H9 (cell line): ENCODE results near the gene NCK1. TPM values are rescaled to one million over a fixed set of nuclear protein-coding genes. Genes with fewer than 3 reads are reported as not detected.

Experiments used
- DNase-seq: peaks from one replicate; pipeline ENCODE4 v3.0.0-alpha.2; 2017
- H2AFZ ChIP-seq: one replicate; pipeline ENCODE4 v1.6.1; 2013; ENCODE audit warnings: mild to moderate bottlenecking, low read length, control low read depth, moderate library complexity
- H2AK5ac ChIP-seq: 2 replicates; pipeline ENCODE4 v1.6.1; 2013; ENCODE audit warnings: low read length, control low read depth, mixed read lengths; ENCODE audit not compliant: insufficient read length
- H2BK120ac ChIP-seq: one replicate; pipeline ENCODE4 v1.6.1; 2013; ENCODE audit warnings: low read depth, mild to moderate bottlenecking, low read length, control low read depth, inconsistent platforms; ENCODE audit not compliant: poor library complexity, severe bottlenecking
- H2BK12ac ChIP-seq: 2 replicates; pipeline ENCODE4 v1.6.1; 2013; ENCODE audit warnings: low read length, control low read depth, mixed read lengths, low read depth; ENCODE audit not compliant: insufficient read length
- H2BK15ac ChIP-seq: 2 replicates; pipeline ENCODE4 v1.6.1; 2013; ENCODE audit warnings: low read depth, low read length, control low read depth
- H2BK20ac ChIP-seq: one replicate; pipeline ENCODE4 v1.6.1; 2013; ENCODE audit warnings: low read depth, mild to moderate bottlenecking, low read length, control low read depth, inconsistent platforms; ENCODE audit not compliant: poor library complexity, severe bottlenecking
- H2BK5ac ChIP-seq: 2 replicates; pipeline ENCODE4 v1.6.1; 2013; ENCODE audit warnings: low read length, control low read depth, mixed read lengths; ENCODE audit not compliant: insufficient read length
- H3K14ac ChIP-seq: 2 replicates; pipeline ENCODE4 v1.6.1; 2013; ENCODE audit warnings: low read length, control low read depth; ENCODE audit not compliant: insufficient read depth
- H3K18ac ChIP-seq: 2 replicates; pipeline ENCODE4 v1.6.1; 2013; ENCODE audit warnings: low read depth, mild to moderate bottlenecking, mixed read lengths, low read length, control low read depth; ENCODE audit not compliant: insufficient read length
- H3K23ac ChIP-seq: 2 replicates; pipeline ENCODE4 v1.6.1; 2013; ENCODE audit warnings: low read length, control low read depth, mixed read lengths, low read depth; ENCODE audit not compliant: insufficient read length
- H3K23me2 ChIP-seq: 2 replicates; pipeline ENCODE4 v1.6.1; 2013; ENCODE audit warnings: low read depth, mild to moderate bottlenecking, mixed read lengths, low read length, control low read depth; ENCODE audit not compliant: insufficient read length, poor library complexity, severe bottlenecking
- H3K27ac ChIP-seq: 2 replicates; pipeline ENCODE4 v1.5.1; 2013; ENCODE audit warnings: low read length, control low read depth, mixed read lengths, low read depth; ENCODE audit not compliant: insufficient read length
- H3K27me3 ChIP-seq: 2 replicates; pipeline ENCODE4 v1.6.1; 2013; ENCODE audit warnings: low read length, control low read depth, inconsistent platforms; ENCODE audit not compliant: insufficient read depth
- H3K4ac ChIP-seq: 2 replicates; pipeline ENCODE4 v1.6.1; 2013; ENCODE audit warnings: low read depth, mild to moderate bottlenecking, control low read depth, inconsistent platforms, low read length, moderate library complexity
- H3K4me1 ChIP-seq: 2 replicates; pipeline ENCODE4 v1.6.1; 2013; ENCODE audit warnings: low read length, control low read depth, inconsistent platforms; ENCODE audit not compliant: insufficient read depth
- H3K4me2 ChIP-seq: 2 replicates; pipeline ENCODE4 v1.6.1; 2013; ENCODE audit warnings: low read length, control low read depth, mixed read lengths; ENCODE audit not compliant: insufficient read length, insufficient read depth
- H3K56ac ChIP-seq: 2 replicates; pipeline ENCODE4 v1.6.1; 2013; ENCODE audit warnings: low read depth, mild to moderate bottlenecking, mixed read lengths, low read length, control low read depth; ENCODE audit not compliant: insufficient read length
- H3K79me1 ChIP-seq: 2 replicates; pipeline ENCODE4 v1.6.1; 2013; ENCODE audit warnings: low read depth, mild to moderate bottlenecking, moderate library complexity, low read length, control low read depth, inconsistent platforms; ENCODE audit not compliant: insufficient read depth, poor library complexity, severe bottlenecking
- H3K79me2 ChIP-seq: 2 replicates; pipeline ENCODE4 v1.6.1; 2013; ENCODE audit warnings: low read length, control low read depth, inconsistent platforms; ENCODE audit not compliant: insufficient read depth
- H3K9ac ChIP-seq: 2 replicates; pipeline ENCODE4 v1.6.1; 2013; ENCODE audit warnings: low read length, control low read depth, mixed read lengths; ENCODE audit not compliant: insufficient read length; ENCODE audit errors: extremely low read depth
- H3K9me3 ChIP-seq: one replicate; pipeline ENCODE4 v1.6.1; 2013; ENCODE audit warnings: low read depth, low read length, inconsistent platforms; ENCODE audit not compliant: control insufficient read depth
- H3T11ph ChIP-seq: one replicate; pipeline ENCODE4 v1.6.1; 2013; ENCODE audit warnings: mild to moderate bottlenecking, low read length, control low read depth, inconsistent platforms
- H4K20me1 ChIP-seq: one replicate; pipeline ENCODE4 v1.6.1; 2013; ENCODE audit not compliant: control insufficient read depth, insufficient read length, insufficient read depth
- H4K5ac ChIP-seq: 2 replicates; pipeline ENCODE4 v1.6.1; 2013; ENCODE audit warnings: low read depth, mild to moderate bottlenecking, mixed read lengths, low read length, control low read depth; ENCODE audit not compliant: insufficient read length
- H4K8ac ChIP-seq: replicated peaks from 2 replicates; pipeline ENCODE4 v1.6.1; 2013; ENCODE audit warnings: low read length, control low read depth, mixed read lengths, low read depth; ENCODE audit not compliant: insufficient read length
- H4K91ac ChIP-seq: 2 replicates; pipeline ENCODE4 v1.6.1; 2013; ENCODE audit warnings: low read depth, mild to moderate bottlenecking, moderate library complexity, mixed read lengths, low read length, control low read depth; ENCODE audit not compliant: insufficient read length
- H3K27ac Mint-ChIP-seq, 3 experiments: 2 replicates in 2 of 3; 3 replicates in 1 of 3; pipeline ENCODE4 v1.8.0; 2020 to 2021; ENCODE audit warnings: mixed read lengths in 3 of 3, mild to moderate bottlenecking in 1 of 3, moderate library complexity in 1 of 3
- H3K27me3 Mint-ChIP-seq: 2 replicates; pipeline ENCODE4 v1.8.0; 2021; ENCODE audit warnings: low read depth, mild to moderate bottlenecking, moderate library complexity, mixed read lengths
- H3K36me3 Mint-ChIP-seq, 3 experiments: 2 replicates in 2 of 3; 3 replicates in 1 of 3; pipeline ENCODE4 v1.8.0; 2020 to 2021; ENCODE audit warnings: low read depth in 3 of 3, mixed read lengths in 3 of 3; ENCODE audit not compliant: insufficient read depth in 1 of 3
- H3K4me1 Mint-ChIP-seq, 2 experiments: 2 replicates each; pipeline ENCODE4 v1.8.0; 2020; ENCODE audit warnings: mixed read lengths in 2 of 2
- H3K4me3 Mint-ChIP-seq, 2 experiments: 2 replicates in 1 of 2; 3 replicates in 1 of 2; pipeline ENCODE4 v1.8.0; 2020 to 2021; ENCODE audit warnings: mild to moderate bottlenecking in 2 of 2, mixed read lengths in 2 of 2, moderate library complexity in 1 of 2
- H3K9me3 Mint-ChIP-seq, 2 experiments: 2 replicates in 1 of 2; 3 replicates in 1 of 2; pipeline ENCODE4 v1.8.0; 2020; ENCODE audit warnings: mild to moderate bottlenecking in 2 of 2, mixed read lengths in 2 of 2, moderate library complexity in 1 of 2
- CTCF ChIP-seq: fragments of 200-600 bp; sonication (generic); conservative IDR thresholded peaks from 3 replicates; pipeline ENCODE4 v1.8.0; 2021; ENCODE audit warnings: antibody characterized with exemption, mild to moderate bottlenecking
- WGBS: extraction: QIAGEN DNeasy Blood & Tissue Kit; methylation state at CpG from one replicate; pipeline ENCODE4 v1.1.7; 2013; ENCODE audit warnings: missing lambda C conversion rate, low lambda C conversion rate, mixed read lengths; ENCODE audit not compliant: insufficient read length; ENCODE audit errors: extremely low coverage; 5-methylcytosine and 5-hydroxymethylcytosine counted together
- total RNA-seq: library from RNA; stranded (reverse); gene quantifications from 2 replicates; pipeline ENCODE4 v1.2.1, GENCODE V29; 2021

The NCK1 gene
- total RNA-seq, 1 experiment from 2014 or later = 26.4 TPM

DNA sequence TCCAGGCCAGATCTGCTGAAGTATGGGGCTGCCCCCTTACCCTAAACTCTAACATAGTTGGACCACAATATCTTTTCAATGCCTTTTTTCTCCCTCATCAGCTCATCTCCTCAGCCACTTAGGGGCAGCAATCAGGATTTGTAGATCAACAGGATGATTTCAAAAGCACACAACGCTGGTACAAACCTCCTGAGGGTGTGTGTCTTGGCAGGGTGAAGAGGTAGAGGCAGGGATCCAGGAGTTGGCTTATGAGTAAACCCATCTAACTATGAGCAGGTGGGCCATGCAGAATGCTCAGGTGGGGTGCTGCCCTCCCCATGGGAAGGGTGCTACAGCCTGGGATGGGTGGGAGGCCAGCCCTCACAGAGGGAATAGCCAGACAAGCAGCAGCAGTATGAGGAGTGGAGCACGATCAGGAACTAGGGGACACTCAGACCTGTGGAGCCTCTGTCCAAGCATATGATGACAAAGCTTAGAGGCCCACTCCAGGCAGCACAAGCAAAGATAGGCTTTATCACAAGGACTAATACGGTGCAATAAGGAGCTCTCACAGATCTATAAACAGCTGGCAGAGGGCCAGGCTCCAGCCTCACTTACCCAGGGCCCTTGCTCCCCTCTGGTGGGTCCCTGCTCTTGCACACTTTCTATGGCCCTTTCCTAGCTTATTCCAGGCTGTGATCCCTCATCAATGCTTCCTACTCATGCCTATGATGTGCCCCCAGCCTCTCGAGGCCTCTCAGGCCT, 127.9 kb downstream of the NCK1 start:
- H2BK5ac ChIP-seq = no peak overlapping the region
- H3K23me2 ChIP-seq = no peaks in the 10 kb centered on the region
- no peak overlapping the region for H3K18ac ChIP-seq
- H3K9me3 ChIP-seq = peaks cover 7% of the 10 kb centered on the region
- no CpG with 5 or more reads among the region's 4 CpGs for WGBS
- H3K4me1 Mint-ChIP-seq = 0 out of 4 replicates have a peak, but pooled peaks cover under 1 to 1% of the 10 kb centered on the region in 2 experiments
- H3K36me3 Mint-ChIP-seq = peaks cover 6 to 19% (median 15%) of the 10 kb centered on the region in 3 experiments
- no peak overlapping the region for H4K5ac ChIP-seq
- no peak overlapping the region for H2AK5ac ChIP-seq
- H4K20me1 ChIP-seq = peaks cover 2% of the 10 kb centered on the region
- no peak overlapping the region for H4K8ac ChIP-seq
- peaks cover 12 to 18% of the 10 kb centered on the region in 2 experiments for H3K9me3 Mint-ChIP-seq
- H3K27me3 ChIP-seq = no peaks in the 10 kb centered on the region
- H3K14ac ChIP-seq = no peak overlapping the region
- H3K23ac ChIP-seq = no peak overlapping the region
- H3T11ph ChIP-seq = no peak overlapping the region
- H3K79me1 ChIP-seq = no peaks in the 10 kb centered on the region
- H3K56ac ChIP-seq = no peak overlapping the region
- H3K4me3 Mint-ChIP-seq = no peak overlapping the region
- no peak overlapping the region for H2BK120ac ChIP-seq
- H3K27ac Mint-ChIP-seq = no peak overlapping the region
- no peak overlapping the region for H3K27ac ChIP-seq
- no peaks in the 10 kb centered on the region; the same call in 1 of the 2 replicates for H3K4me1 ChIP-seq
- no peak overlapping the region for H2BK20ac ChIP-seq
- no peaks in the 10 kb centered on the region for H3K79me2 ChIP-seq
- DNase-seq = no peak
- no peak overlapping the region for H3K9ac ChIP-seq
- H2BK12ac ChIP-seq = no peak overlapping the region
- TF ChIP-seq CTCF = no peak
- H3K4me2 ChIP-seq = no peak overlapping the region
- no peaks in the 10 kb centered on the region for H3K27me3 Mint-ChIP-seq
- no peak overlapping the region for H2AFZ ChIP-seq
- no peak overlapping the region for H3K4ac ChIP-seq
- no peak overlapping the region for H4K91ac ChIP-seq
- no peak overlapping the region for H2BK15ac ChIP-seq
